A172 (cell line): ENCODE data around the gene GJC2. TPM values are rescaled to one million over a fixed set of nuclear protein-coding genes. Genes with fewer than 3 reads are reported as not detected.

Experiments
- DNase-seq: peaks from one replicate; pipeline ENCODE4 v3.0.0-alpha.2; 2015; ENCODE audit warnings: low spot score
- total RNA-seq: library from RNA; depleted of rRNA; stranded (reverse); fragments of >200 nt; shearing (Covaris generic); gene quantifications from 2 replicates; pipeline ENCODE4 v1.2.3, GENCODE V29; 2014; rRNA removed

The GJC2 gene
- total RNA-seq, 1 experiment from 2014 or later, result 6.6 TPM

DNA sequence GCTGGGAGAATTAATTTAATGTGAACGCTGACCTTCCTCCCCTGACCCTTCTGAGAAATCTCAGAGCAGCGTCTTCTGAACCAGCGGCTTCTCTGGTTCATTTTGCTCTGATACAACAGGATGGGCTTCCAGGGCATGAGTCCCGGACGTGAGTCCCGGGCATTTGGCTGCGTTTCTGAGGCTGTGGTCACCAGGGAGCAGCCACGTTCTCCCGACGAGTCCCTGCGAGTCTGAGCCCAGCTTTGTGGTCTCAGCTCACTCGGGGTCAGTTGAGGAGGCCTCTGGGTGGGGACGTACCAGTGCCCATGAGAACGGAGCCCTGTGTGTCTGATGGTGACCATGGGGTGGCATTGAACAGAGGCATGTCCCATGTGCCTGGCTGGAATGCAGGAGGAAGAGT lies 40.5 kb downstream of the GJC2 start:
- no peak for DNase-seq

DNA sequence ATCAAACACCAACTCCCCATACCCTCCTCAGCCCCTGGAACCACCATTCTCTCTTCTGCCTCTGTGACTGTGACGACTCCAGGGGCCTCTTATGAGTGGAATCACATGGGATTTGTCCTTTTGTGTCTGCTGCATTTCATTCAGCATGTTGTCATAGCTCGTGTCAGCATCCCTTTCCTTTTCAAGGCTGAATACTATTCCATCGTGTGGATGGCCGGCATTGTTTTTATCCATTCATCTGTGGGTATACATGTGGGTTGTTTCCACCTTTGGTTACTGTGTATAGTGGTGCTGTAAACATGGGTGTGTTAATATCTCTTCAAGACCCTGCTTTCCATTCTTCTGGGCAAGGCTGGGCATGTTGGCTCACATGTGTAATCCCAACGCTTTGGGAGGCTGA lies 41.0 kb downstream of the GJC2 start:
- DNase-seq, result no peak

DNA sequence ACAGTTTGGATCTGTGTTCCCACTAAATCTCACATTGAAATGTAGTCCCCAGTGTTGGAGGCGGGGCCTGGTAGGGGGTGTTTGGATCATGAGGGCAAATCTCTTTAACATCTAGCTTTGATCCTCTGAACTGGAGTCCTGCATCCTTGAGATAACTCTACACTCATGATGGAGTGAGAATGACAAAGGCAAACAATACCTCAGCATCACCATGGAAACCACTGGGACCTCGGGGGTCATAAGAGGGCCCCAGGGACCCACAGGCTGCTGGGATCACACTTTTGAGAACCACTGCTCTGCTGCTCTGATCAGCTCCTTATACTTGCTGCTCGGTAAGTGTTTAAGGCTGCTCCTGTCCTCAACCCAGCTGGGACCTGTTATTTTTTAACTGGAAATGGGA lies 44.7 kb downstream of the GJC2 start:
- DNase-seq, result no peak

DNA sequence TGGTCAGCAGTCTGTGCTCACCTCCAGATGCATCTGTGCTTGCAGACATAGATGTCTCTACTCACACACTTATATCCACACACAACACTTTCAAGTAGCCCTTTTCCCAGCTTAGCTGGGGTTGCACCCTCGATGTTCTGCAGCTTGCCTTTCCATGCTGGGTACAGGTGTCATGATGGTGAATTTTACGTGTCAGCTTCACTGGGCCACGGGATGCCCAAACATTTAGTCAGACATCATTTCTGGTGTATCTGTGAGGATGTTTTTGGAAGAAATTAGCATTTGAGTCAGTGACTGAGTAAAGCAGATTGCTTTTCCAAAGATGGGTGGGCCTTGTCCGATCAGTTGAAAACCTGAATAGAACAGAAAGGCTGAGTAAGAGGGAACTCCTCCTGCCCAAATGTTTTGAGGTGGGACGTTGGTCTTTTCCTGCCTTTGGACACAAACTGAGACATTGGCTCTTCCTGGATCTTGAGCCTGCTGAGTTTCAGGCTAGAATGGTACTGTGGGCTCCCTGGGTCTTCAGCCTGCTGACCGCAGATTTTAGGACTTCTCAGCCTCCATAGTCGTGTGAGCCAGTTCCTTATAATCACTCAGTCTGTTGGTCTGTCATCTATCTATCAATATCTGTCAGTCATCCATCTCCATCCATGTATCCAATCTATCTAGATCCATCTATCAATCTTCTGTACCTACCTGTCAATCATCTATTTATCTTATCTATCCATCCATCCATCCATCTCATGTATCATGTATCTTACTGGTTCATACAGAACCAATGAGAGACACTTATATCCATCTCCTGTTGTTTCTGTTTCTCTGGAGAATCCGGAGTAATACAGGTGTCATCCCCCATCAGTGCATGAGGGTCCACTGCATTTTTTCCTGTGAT lies 45.4 kb downstream of the GJC2 start:
- DNase-seq, result no peak

DNA sequence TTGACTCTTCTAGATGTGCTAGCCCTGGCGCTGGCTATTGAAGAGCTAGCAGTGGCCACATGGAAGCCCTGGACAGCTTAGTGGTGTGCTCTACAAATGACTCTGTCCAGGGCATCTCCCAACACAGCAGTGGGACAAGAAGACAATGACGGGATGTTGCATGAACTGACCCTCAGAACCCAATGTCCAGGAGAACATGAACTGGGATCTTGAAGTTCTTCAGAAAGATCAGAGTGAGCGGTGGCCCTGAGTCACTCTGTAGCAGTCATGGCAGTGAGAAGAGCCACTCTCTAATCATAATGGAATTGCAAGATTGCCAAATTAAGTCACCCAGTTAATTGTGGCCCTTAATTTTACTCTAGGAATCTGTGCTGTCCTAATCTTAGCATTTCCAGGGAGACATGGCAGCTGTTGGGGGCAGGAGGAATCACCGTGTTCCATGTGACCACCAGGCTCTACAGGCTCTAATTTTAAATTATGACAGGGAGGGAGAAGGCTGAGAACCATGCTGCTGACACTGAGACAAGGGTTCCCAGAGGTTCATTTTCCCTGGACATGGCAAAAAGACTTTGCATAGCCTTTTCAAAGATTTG lies 47.9 kb downstream of the GJC2 start:
- DNase-seq, result no peak

DNA sequence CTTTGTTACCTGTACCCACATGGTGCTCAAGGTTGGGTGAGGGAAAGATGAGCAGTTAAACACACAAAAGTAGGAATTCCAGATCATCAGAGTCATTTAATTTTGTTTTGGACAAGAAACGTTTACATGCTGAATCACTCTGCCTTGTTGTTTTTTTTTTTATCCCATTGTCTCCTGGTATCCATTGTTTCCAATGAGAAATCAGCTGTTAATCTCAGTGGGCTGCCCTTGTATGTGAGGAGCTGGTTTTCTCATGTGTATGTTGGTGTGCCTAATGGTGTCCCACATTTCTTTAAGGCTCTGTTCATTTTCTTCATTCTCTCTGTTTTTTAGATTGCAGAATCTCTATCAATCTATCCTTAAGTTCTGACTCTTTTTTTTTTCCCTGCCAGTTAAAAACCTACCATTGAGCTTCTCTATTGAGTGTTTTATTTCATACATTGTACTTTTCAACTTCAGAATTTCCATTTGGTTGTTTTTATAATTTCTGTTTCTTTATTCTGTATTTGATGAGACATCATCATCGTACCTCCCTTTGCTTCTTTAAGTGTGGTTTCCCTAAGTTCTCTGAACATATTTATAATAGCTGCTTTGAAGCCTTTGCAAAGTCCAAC lies 49.4 kb downstream of the GJC2 start:
- DNase-seq, result peak; percentile 64

DNA sequence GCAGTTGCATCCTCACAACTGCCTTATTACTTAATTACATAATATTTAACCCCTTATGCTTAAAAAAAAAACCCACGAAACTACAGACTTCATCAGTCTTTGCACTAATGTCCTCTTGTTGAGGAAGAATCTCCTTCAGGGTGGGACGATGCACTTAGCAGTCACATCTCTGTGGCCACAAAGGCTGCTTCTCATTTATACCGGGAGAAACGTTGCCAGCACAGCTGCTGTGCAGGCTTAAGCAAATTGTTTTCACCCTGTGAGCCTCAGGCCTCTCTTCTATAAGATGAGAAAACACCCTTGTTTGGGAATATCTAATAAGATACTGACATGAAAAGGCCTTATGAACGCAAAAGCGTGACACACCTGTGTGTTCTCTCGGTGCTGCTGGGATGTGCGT lies 55.2 kb downstream of the GJC2 start:
- DNase-seq, result no peak

DNA sequence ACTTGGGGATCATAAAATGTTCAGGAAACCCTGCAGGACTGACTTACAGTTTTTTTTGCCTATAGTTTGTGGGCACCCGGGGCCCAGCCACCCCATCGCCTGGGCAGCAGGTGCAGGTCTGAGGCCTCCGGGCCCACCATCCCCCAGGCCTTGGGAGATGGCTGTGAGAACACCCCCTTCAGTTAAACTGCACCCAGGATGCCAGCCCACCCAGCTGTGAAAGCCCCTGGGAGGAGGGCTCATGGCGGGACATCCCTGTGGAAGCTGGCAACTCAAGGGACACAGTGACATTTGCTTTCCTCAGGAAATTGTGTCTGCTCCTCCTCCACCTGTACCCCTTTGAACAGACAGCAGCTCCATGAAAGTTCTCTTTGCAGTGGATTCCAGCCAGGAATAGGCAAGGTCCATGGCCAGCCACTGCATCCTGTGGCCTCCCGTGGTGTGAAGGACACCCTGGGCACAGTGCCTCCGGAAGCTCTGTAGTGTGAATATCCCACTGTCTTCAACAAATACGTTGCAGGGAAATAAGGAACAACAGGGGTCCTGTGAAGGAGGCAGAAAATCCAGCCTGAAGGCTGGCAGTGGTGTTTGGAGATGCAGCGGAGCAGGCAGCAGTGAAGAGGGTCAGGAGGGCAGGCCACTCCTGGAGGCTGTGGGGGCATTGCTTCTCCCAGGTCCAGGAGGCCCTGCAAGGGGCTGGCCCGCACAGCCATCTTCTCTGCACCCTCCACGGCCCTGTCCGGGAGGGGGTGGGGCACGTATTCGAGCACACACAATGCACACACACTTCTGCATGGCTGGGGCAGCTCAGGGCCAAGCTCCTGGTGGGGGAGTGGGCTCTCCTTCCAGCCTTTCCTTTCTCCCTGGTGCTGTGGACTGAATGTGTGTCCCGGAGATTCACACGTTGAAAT lies 56.1 kb downstream of the GJC2 start:
- no peak for DNase-seq

DNA sequence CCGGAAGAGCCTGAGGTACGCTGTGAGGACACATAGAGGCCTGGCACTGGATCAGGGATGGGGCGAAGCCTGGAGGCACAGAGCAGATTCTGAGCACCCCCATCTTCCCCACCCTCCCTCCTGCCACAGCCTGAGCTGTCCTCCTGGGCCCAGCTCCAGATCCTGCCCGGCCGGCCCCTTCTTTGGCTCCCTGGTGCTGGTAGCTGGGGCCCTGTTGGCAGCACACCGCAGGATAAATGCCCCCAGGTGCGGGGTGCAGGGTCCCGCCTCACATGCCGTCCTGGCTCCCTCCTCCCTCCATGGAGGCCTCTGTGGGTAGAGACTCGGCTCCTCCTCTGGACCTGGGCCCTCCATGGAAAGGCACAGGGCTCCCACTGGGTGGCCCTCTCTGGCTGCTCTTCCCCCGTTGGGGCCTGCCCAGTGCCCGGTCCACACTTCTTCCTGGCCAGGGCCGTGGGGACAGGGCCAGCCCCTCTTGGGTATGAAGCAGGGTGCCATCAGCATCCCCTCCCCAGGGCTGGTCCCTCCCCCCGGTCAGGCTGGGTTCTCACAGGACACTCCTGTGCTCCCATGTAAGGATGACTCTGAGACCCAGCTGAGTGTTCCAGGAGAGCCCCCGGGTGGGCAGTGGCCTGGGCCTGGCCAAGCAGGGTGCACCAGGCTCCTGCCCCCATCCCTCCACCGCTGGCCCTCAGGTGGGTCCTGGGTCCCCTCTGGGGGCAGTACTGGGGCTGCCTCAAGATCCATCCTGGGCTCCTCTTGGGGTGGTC lies 57.0 kb downstream of the GJC2 start:
- no peak for DNase-seq

DNA sequence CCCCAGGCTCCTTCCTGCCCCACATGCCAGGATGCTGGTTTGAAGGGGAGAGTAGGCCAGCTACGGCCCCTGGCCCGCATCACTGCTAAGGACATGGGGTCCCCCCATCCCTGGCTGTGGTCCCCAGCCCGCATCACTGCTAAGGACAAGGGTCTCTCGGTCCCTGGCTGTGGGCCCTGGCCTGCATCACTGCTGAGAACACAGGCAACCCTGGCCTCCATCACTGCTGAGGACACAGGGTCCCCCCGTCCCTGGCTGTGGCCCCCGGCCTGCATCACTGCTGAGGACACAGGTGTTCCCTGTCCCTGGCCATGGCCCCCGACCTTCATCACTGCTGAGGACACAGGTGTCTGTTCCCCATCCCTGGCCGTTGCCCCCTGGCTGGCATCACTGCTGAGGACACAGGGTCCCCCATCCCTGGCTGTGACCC lies 57.7 kb downstream of the GJC2 start:
- no peak for DNase-seq

DNA sequence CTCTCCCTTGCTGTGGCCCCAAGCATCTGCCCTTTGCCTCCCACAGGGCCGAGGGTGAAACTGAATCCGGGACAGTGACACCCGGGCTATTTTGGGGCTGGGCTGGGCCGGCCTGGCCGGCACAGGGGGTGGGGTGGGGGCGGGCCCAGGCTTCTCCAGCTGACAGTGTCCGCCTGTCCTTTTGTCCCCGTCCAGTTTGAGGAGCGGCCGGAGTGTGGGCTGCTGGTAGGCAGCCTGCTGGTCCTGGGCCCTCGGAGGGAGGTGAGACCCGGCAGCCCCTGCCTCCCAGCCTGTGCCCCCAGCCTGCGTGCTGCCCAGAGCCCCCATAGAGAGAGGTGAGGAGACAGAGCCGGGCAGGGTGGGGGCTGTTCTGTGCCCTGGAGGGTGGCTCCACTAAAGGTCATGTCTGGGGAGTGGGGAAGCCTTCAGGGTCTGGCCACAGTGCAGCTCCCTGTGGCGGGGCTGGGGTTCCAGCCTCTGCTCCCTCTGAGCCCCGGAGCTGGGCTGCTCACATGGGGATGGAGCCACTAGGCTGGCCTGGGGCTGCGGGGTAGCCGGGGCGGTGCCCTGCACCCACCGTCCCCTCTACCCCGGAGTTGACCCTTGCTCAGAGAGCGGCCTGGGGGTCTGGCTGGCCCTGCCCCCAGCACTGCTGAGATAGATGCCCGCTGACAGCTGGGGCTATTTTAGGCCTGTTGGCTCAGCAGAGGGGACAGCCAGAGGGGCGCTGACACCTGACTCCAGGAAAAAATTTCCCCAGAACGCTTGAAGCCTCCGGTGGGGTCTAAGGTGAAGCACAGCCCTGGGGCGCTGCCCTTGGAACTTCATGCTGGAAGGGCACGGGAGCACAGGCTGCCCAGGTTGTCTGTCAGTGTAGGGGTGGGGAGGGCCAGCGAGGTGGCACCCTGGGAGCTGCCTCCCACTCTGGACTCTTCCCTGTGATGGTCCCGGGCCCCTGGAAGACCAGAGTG lies 58.4 kb downstream of the GJC2 start, which contains the start of gene OBSCN:
OBSCN (plus strand) TSS at position 194 of the 971 bp plus-strand sequence. CDS start 3,740 bp downstream, outside the sequence.
- no peak for DNase-seq

DNA sequence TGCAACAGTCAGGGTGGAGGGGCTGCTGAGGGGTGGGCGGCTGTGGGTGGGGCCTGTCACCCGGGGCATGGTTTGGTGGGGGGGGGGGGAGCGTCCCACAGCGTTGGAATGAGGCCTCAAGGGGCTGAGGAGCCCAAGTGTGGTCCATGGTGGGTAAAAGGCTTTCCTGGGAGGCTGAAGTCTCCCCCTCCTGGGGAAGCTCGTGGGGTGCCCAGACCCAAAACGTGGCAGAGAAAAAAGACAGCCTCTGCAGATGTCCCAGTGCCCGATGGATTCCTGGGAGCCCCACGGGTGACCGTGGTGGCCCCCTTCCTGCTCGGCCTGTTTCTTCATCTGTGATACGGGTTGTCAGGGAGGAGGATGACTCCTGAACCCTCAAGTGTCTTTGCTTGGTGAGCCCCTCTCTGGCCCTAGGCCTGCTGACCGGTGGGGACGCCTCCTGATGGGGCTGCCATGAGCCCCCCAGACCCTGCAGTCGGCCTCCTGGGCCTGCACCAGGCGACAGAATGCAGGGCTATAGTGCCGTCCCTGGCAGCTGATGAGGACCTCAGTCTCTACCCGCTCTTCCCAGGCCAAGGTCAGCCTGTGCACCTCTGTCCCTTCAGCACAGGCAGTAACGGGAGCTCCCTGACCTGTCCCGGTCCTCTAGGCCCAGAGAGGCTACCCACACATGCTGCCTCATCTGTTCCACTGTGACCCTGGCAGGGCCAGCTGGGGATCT lies 59.3 kb downstream of the GJC2 start:
- no peak for DNase-seq

Other genes with a start within 250 kb of the GJC2 start
- gene WNT9A, start 202.0 kb upstream of the GJC2 start, total RNA-seq, result 23.7 and 25.8 TPM in 2 replicates
- gene WNT3A, start 142.9 kb upstream of the GJC2 start, total RNA-seq, result 0.72 TPM in 1 of 2 replicates, not detected in the other
- 263 and 292 TPM in 2 replicates for gene ARF1, start 67.2 kb upstream of the GJC2 start, total RNA-seq
- 31.7 and 31.8 TPM in 2 replicates for gene C1orf35, start 46.6 kb upstream of the GJC2 start, total RNA-seq
- gene MRPL55, start 40.6 kb upstream of the GJC2 start, total RNA-seq, result 103 and 141 TPM in 2 replicates
- 407 and 501 TPM in 2 replicates for gene GUK1, start 9.7 kb upstream of the GJC2 start, total RNA-seq
- gene IBA57, start 15.9 kb downstream of the GJC2 start, total RNA-seq, result 7.4 and 8.5 TPM in 2 replicates
- 9.9 and 11.5 TPM in 2 replicates for gene OBSCN, start 58.1 kb downstream of the GJC2 start, total RNA-seq